HG03103 (cell line): Measurements from ENCODE around the gene GPX4.

Experiments used
- ATAC-seq: cut with Tn5 transposase; IDR thresholded peaks from one replicate; pipeline ENCODE4 v1.9.1; 2021; ENCODE audit warnings: low read depth; ENCODE audit not compliant: unreplicated experiment

The GPX4 gene

DNA sequence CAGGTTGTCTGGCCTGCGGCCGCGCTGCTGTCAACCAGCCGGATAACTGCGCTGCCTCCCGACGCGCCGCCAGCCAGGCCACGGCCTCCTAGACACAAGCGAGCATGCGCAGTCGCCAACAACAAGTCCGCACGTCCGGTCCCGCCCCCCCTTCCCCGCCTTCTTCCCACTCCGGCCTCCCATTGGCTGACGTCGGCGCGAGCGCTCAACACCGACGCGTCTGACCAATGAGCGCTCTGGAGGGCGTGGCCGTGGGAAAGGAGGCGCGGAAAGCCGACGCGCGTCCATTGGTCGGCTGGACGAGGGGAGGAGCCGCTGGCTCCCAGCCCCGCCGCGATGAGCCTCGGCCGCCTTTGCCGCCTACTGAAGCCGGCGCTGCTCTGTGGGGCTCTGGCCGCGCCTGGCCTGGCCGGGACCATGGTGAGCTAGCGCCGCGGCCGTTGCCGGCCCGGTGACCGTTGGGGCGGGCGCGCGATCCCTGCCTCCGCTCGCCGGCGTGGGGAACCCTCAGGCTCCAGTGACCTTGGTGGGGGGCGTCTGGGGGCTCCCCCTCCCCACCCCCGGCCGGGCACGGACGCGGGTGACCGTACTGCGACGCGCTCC, at the start of gene GPX4:
Gene GPX4, plus strand, starts transcription at position 287 of the 603 bp plus-strand sequence. Its CDS starts 50 bp downstream, at position 337.
- peak; percentile 65 for ATAC-seq

- no peak for ATAC-seq
Measured at GRCh38 chr19:1054102-1055027, 49.4 kb upstream of the GPX4 start.

DNA sequence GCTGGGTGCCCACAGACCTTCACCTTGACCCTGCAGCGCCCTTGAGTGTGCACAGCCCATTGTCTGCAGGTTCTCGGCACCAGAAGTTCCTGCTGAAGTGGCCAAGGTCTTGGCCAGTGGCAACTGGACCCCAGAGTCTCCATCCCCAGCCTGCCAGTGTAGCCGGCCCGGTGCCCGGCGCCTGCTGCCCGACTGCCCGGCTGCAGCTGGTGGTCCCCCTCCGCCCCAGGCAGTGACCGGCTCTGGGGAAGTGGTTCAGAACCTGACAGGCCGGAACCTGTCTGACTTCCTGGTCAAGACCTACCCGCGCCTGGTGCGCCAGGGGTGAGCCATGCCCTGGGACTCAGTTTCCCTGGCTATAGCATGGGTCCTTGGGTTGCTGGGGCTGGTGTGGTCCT, 48.8 kb upstream of the GPX4 start:
- no peak for ATAC-seq

- no peak for ATAC-seq
Measured at GRCh38 chr19:1055886-1056620, 47.7 kb upstream of the GPX4 start.

GRCh38 chr19:1057176-1057855, 46.5 kb upstream of the GPX4 start:
- ATAC-seq, result no peak

GRCh38 chr19:1058112-1058511, 45.7 kb upstream of the GPX4 start:
- no peak for ATAC-seq

DNA sequence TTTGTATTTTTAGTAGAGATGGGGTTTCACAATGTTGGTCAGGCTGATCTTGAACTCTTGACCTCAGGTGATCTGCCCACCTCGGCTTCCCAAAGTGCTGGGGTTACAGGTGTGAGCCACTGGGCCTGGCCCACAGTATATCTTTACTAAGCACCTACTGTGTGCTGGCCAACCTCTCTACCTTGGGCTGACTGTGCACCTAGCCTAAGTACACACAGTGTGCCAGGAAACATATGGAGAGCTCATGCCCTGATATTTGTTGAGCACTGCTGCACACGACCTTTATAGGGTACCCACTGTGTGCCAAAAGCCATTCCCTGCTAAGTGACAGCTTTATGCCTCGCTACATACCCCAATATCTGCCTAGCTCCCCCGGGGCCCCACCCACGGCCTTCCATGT, 43.1 kb upstream of the GPX4 start:
- no peak for ATAC-seq

DNA sequence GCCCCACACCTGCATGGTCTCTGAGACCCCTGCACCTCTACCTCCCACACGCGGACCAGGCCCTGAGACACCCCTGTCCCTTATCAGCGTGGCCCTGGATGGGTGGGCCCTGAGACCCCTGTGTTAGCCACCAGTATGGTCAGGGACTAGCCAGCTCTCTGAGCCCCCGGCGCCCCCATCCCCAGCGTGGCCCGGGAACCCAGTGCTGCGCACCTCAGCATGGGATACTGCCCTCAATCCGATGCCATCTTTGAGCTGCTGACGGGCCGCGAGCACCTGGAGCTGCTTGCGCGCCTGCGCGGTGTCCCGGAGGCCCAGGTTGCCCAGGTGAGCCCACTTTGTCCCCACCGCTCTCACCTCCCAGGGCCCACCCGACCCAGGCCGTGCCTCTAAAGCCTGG, 41.8 kb upstream of the GPX4 start:
- ATAC-seq, result no peak

DNA sequence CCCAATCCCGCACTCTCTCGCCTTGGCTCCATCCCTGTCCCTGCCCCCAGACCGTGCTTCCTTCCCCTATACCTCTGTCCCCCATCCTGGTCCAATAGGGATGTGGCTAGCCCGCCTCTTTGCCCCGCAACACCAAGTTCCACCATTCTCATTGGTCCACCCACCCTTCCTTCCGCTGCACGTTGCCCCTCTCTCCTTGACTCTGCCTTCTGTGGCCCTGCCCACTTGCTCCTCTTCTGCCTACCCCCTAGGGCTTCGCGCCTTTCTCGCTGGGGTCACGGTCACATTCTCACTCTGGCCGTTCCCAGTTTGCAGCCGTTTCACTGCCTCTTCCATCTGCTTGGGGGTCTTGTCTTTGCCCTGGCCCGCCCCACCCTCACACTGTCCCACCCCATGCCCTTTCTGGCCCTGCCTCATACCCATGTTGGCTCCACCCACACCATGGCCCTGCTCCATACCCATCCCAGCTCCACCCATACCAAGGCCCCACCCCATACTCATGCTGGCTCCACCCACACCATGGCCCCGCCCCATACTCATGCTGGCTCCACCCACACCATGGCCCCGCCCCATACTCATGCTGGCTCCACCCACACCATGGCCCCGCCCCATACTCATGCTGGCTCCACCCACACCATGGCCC, 41.3 kb upstream of the GPX4 start:
- no peak for ATAC-seq

GRCh38 chr19:1063030-1063908, 40.5 kb upstream of the GPX4 start:
- ATAC-seq, result no peak

DNA sequence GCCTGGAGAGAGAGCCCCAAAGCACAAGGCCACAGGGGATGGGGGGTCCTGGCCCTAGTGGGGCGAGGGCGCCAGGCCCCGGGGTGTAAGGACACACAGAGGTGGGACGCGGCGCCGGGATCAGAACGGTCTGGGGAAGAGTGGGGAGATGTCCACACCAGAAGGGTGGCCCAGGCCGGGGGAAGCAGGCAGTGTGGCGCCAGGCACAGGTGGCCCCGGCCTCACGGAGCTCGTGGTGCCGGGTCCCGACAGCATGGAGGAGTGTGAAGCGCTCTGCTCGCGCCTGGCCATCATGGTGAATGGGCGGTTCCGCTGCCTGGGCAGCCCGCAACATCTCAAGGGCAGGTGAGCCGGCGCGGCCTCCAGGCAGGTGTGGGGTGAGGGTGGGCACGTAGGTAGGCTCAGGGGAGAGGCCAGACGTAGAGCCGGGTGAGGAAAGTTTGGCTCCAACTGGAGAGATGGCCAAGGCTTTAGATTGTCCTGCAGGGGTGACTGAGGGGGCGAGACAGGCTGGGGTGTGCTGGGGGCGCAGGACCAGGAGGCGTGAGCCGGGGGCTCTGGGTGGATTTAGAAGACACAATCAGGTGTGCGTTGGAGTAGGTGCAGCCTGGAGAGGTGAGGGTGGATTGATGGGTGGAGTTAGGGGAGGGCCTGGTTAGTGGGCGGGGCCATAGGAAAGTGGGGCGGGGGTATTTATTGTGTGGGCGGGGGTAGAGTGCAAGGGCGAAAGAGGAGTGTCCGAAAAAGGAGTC, 39.7 kb upstream of the GPX4 start:
- no peak for ATAC-seq

GRCh38 chr19:1064661-1065605, 38.9 kb upstream of the GPX4 start:
- no peak for ATAC-seq

DNA sequence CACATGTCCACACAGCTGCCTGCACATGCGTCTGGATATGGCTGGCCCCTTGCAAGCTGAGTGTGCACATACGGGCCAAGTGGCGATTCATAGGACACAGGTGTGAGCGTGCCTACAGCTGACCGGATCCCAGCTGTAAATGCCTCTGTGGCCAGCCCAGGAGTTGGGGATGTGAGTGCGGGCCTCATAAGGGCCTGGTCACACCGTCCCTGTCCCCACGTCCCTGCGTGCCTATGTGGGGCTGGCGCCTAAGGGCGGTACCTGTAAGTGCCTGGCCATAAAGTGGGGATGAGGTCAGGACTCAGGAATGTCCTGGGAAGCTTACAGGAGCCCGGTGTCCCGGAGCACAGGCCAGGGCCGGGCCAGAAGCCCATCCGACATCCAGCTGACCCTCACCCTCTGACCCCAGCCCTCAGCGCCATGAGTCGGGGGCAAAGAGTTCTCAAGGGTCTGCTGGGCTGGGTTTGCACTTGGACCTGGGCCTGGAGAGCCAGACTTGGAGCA, 38.1 kb upstream of the GPX4 start:
- ATAC-seq, result no peak

GRCh38 chr19:1066251-1066747, 37.5 kb upstream of the GPX4 start:
- no peak for ATAC-seq

DNA sequence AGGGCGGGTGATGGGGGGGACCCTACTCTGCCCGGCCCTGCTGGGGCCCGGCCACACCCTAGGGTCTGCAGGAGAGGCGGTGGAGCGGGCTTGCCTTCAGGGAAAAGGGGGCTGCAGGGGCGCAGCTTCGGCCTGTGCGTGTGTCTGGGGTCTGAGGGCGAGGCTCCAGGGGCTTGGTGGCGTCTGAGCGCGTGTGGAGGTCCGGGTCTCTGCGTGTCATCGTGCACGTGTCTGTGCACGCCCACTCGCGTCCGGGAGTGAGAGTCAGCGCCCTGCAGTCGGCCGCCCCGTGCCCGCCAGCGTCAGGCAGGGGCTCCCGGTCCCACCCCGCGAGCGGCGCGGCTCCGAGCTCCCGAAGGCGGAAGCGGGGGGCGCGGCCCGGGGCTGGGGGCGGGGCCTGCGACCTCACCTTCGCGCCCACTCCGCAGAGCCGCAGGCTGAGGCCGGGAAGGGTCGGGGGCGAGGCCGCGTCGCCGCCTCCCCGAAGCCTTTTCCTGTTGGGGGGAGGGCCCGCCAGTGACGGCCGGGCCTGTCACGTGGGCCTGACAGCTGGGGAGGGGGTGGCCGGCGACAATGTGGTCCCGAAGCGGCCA, 37.0 kb upstream of the GPX4 start, which contains the start of gene ARHGAP45:
Gene ARHGAP45, plus strand, starts transcription at position 420 of the 593 bp plus-strand sequence. CDS start 239 bp downstream, outside the sequence.
- no peak for ATAC-seq

DNA sequence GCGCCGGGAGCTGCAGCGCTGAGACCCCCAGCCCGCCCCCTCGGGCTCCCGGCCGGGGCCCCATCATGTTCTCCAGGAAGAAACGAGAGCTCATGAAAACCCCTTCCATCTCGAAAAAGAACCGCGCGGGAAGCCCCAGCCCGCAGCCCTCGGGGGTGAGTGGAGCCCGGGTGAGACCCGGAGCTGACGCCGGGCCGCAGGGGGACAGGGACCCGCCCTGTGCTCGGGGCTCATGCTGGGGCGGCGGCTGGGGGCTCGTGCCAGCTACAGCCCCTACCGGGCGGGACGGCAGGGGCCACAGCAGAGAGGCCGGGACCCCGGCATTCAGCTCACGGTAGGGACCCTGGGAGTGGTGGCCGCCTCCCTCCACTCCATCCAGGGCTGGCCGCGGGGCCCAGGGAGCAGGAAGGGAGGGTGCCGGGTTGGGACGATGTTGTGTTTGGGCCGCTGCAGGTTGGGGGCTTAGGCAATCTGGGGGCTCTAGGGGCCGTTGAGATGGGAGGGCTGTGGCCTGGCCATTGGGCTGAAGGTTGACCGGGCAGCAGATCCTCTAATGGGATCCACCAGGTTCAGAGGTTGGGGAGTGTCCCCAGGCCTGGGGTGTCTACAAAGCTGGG, 36.3 kb upstream of the GPX4 start:
- ATAC-seq, result no peak
